H9 (cell line): ENCODE data around the gene PPP1R26. TPM values are rescaled to one million over a fixed set of nuclear protein-coding genes. Genes with fewer than 3 reads are reported as not detected.

Experiments
- DNase-seq: peaks from one replicate; pipeline ENCODE4 v3.0.0-alpha.2; 2017
- H2AFZ ChIP-seq: one replicate; pipeline ENCODE4 v1.6.1; 2013; ENCODE audit warnings: mild to moderate bottlenecking, low read length, control low read depth, moderate library complexity
- H2AK5ac ChIP-seq: 2 replicates; pipeline ENCODE4 v1.6.1; 2013; ENCODE audit warnings: low read length, control low read depth, mixed read lengths; ENCODE audit not compliant: insufficient read length
- H2BK120ac ChIP-seq: one replicate; pipeline ENCODE4 v1.6.1; 2013; ENCODE audit warnings: low read depth, mild to moderate bottlenecking, low read length, control low read depth, inconsistent platforms; ENCODE audit not compliant: poor library complexity, severe bottlenecking
- H2BK12ac ChIP-seq: 2 replicates; pipeline ENCODE4 v1.6.1; 2013; ENCODE audit warnings: low read length, control low read depth, mixed read lengths, low read depth; ENCODE audit not compliant: insufficient read length
- H2BK15ac ChIP-seq: 2 replicates; pipeline ENCODE4 v1.6.1; 2013; ENCODE audit warnings: low read depth, low read length, control low read depth
- H2BK20ac ChIP-seq: one replicate; pipeline ENCODE4 v1.6.1; 2013; ENCODE audit warnings: low read depth, mild to moderate bottlenecking, low read length, control low read depth, inconsistent platforms; ENCODE audit not compliant: poor library complexity, severe bottlenecking
- H2BK5ac ChIP-seq: 2 replicates; pipeline ENCODE4 v1.6.1; 2013; ENCODE audit warnings: low read length, control low read depth, mixed read lengths; ENCODE audit not compliant: insufficient read length
- H3K14ac ChIP-seq: 2 replicates; pipeline ENCODE4 v1.6.1; 2013; ENCODE audit warnings: low read length, control low read depth; ENCODE audit not compliant: insufficient read depth
- H3K18ac ChIP-seq: 2 replicates; pipeline ENCODE4 v1.6.1; 2013; ENCODE audit warnings: low read depth, mild to moderate bottlenecking, mixed read lengths, low read length, control low read depth; ENCODE audit not compliant: insufficient read length
- H3K23ac ChIP-seq: 2 replicates; pipeline ENCODE4 v1.6.1; 2013; ENCODE audit warnings: low read length, control low read depth, mixed read lengths, low read depth; ENCODE audit not compliant: insufficient read length
- H3K23me2 ChIP-seq: 2 replicates; pipeline ENCODE4 v1.6.1; 2013; ENCODE audit warnings: low read depth, mild to moderate bottlenecking, mixed read lengths, low read length, control low read depth; ENCODE audit not compliant: insufficient read length, poor library complexity, severe bottlenecking
- H3K27ac ChIP-seq: 2 replicates; pipeline ENCODE4 v1.5.1; 2013; ENCODE audit warnings: low read length, control low read depth, mixed read lengths, low read depth; ENCODE audit not compliant: insufficient read length
- H3K27me3 ChIP-seq: 2 replicates; pipeline ENCODE4 v1.6.1; 2013; ENCODE audit warnings: low read length, control low read depth, inconsistent platforms; ENCODE audit not compliant: insufficient read depth
- H3K4ac ChIP-seq: 2 replicates; pipeline ENCODE4 v1.6.1; 2013; ENCODE audit warnings: low read depth, mild to moderate bottlenecking, control low read depth, inconsistent platforms, low read length, moderate library complexity
- H3K4me1 ChIP-seq: 2 replicates; pipeline ENCODE4 v1.6.1; 2013; ENCODE audit warnings: low read length, control low read depth, inconsistent platforms; ENCODE audit not compliant: insufficient read depth
- H3K4me2 ChIP-seq: 2 replicates; pipeline ENCODE4 v1.6.1; 2013; ENCODE audit warnings: low read length, control low read depth, mixed read lengths; ENCODE audit not compliant: insufficient read length, insufficient read depth
- H3K56ac ChIP-seq: 2 replicates; pipeline ENCODE4 v1.6.1; 2013; ENCODE audit warnings: low read depth, mild to moderate bottlenecking, mixed read lengths, low read length, control low read depth; ENCODE audit not compliant: insufficient read length
- H3K79me1 ChIP-seq: 2 replicates; pipeline ENCODE4 v1.6.1; 2013; ENCODE audit warnings: low read depth, mild to moderate bottlenecking, moderate library complexity, low read length, control low read depth, inconsistent platforms; ENCODE audit not compliant: insufficient read depth, poor library complexity, severe bottlenecking
- H3K79me2 ChIP-seq: 2 replicates; pipeline ENCODE4 v1.6.1; 2013; ENCODE audit warnings: low read length, control low read depth, inconsistent platforms; ENCODE audit not compliant: insufficient read depth
- H3K9ac ChIP-seq: 2 replicates; pipeline ENCODE4 v1.6.1; 2013; ENCODE audit warnings: low read length, control low read depth, mixed read lengths; ENCODE audit not compliant: insufficient read length; ENCODE audit errors: extremely low read depth
- H3K9me3 ChIP-seq: one replicate; pipeline ENCODE4 v1.6.1; 2013; ENCODE audit warnings: low read depth, low read length, inconsistent platforms; ENCODE audit not compliant: control insufficient read depth
- H3T11ph ChIP-seq: one replicate; pipeline ENCODE4 v1.6.1; 2013; ENCODE audit warnings: mild to moderate bottlenecking, low read length, control low read depth, inconsistent platforms
- H4K20me1 ChIP-seq: one replicate; pipeline ENCODE4 v1.6.1; 2013; ENCODE audit not compliant: control insufficient read depth, insufficient read length, insufficient read depth
- H4K5ac ChIP-seq: 2 replicates; pipeline ENCODE4 v1.6.1; 2013; ENCODE audit warnings: low read depth, mild to moderate bottlenecking, mixed read lengths, low read length, control low read depth; ENCODE audit not compliant: insufficient read length
- H4K8ac ChIP-seq: replicated peaks from 2 replicates; pipeline ENCODE4 v1.6.1; 2013; ENCODE audit warnings: low read length, control low read depth, mixed read lengths, low read depth; ENCODE audit not compliant: insufficient read length
- H4K91ac ChIP-seq: 2 replicates; pipeline ENCODE4 v1.6.1; 2013; ENCODE audit warnings: low read depth, mild to moderate bottlenecking, moderate library complexity, mixed read lengths, low read length, control low read depth; ENCODE audit not compliant: insufficient read length
- H3K27ac Mint-ChIP-seq, 3 experiments: 2 replicates in 2 of 3; 3 replicates in 1 of 3; pipeline ENCODE4 v1.8.0; 2020 to 2021; ENCODE audit warnings: mixed read lengths in 3 of 3, mild to moderate bottlenecking in 1 of 3, moderate library complexity in 1 of 3
- H3K27me3 Mint-ChIP-seq: 2 replicates; pipeline ENCODE4 v1.8.0; 2021; ENCODE audit warnings: low read depth, mild to moderate bottlenecking, moderate library complexity, mixed read lengths
- H3K36me3 Mint-ChIP-seq, 3 experiments: 2 replicates in 2 of 3; 3 replicates in 1 of 3; pipeline ENCODE4 v1.8.0; 2020 to 2021; ENCODE audit warnings: low read depth in 3 of 3, mixed read lengths in 3 of 3; ENCODE audit not compliant: insufficient read depth in 1 of 3
- H3K4me1 Mint-ChIP-seq, 2 experiments: 2 replicates each; pipeline ENCODE4 v1.8.0; 2020; ENCODE audit warnings: mixed read lengths in 2 of 2
- H3K4me3 Mint-ChIP-seq, 2 experiments: 2 replicates in 1 of 2; 3 replicates in 1 of 2; pipeline ENCODE4 v1.8.0; 2020 to 2021; ENCODE audit warnings: mild to moderate bottlenecking in 2 of 2, mixed read lengths in 2 of 2, moderate library complexity in 1 of 2
- H3K9me3 Mint-ChIP-seq, 2 experiments: 2 replicates in 1 of 2; 3 replicates in 1 of 2; pipeline ENCODE4 v1.8.0; 2020; ENCODE audit warnings: mild to moderate bottlenecking in 2 of 2, mixed read lengths in 2 of 2, moderate library complexity in 1 of 2
- WGBS: extraction: QIAGEN DNeasy Blood & Tissue Kit; methylation state at CpG from one replicate; pipeline ENCODE4 v1.1.7; 2013; ENCODE audit warnings: missing lambda C conversion rate, low lambda C conversion rate, mixed read lengths; ENCODE audit not compliant: insufficient read length; ENCODE audit errors: extremely low coverage; 5-methylcytosine and 5-hydroxymethylcytosine counted together
- total RNA-seq: library from RNA; stranded (reverse); gene quantifications from 2 replicates; pipeline ENCODE4 v1.2.1, GENCODE V29; 2021
- TF ChIP-seq, protein P1 (sequence below): fragments of 200-600 bp; sonication (generic); conservative IDR thresholded peaks from 3 replicates; pipeline ENCODE4 v1.8.0; 2021; ENCODE audit warnings: antibody characterized with exemption, mild to moderate bottlenecking

PPP1R26 gene
- total RNA-seq, 1 experiment from 2014 or later, result 38.0 TPM

GRCh38 chr9:135439916-135440315 lies 39.7 kb upstream of the PPP1R26 start:
- H3K56ac ChIP-seq, result no peak overlapping the region
- Mint-ChIP-seq H3K4me1 (peaks cover 9 to 18% of the 10 kb centered on the region in 2 experiments), H3K27ac (no peak overlapping the region), H3K27me3 (peaks cover 6% of the 10 kb centered on the region), H3K9me3 (peaks cover 12 to 13% of the 10 kb centered on the region in 2 experiments), H3K36me3 (peaks cover 0 to 4% (median 1%) of the 10 kb centered on the region in 3 experiments; a peak in 3 of 7 replicates), H3K4me3 (no peak overlapping the region; a peak in 1 of 5 replicates)
- no peak overlapping the region for H2BK12ac ChIP-seq
- no peak overlapping the region for H2BK15ac ChIP-seq
- no peak overlapping the region for H2BK20ac ChIP-seq
- H3K79me1 ChIP-seq, result no peaks in the 10 kb centered on the region
- no peak overlapping the region for H4K91ac ChIP-seq
- no peaks in the 10 kb centered on the region for H3K23me2 ChIP-seq
- H3K18ac ChIP-seq, result no peak overlapping the region
- no peaks in the 10 kb centered on the region for H3K9me3 ChIP-seq
- no peak overlapping the region for H4K8ac ChIP-seq
- no peak for DNase-seq
- no peak overlapping the region for H3K9ac ChIP-seq
- no CpG with 5 or more reads among the region's 12 CpGs for WGBS
- TF ChIP-seq, protein P1, sequence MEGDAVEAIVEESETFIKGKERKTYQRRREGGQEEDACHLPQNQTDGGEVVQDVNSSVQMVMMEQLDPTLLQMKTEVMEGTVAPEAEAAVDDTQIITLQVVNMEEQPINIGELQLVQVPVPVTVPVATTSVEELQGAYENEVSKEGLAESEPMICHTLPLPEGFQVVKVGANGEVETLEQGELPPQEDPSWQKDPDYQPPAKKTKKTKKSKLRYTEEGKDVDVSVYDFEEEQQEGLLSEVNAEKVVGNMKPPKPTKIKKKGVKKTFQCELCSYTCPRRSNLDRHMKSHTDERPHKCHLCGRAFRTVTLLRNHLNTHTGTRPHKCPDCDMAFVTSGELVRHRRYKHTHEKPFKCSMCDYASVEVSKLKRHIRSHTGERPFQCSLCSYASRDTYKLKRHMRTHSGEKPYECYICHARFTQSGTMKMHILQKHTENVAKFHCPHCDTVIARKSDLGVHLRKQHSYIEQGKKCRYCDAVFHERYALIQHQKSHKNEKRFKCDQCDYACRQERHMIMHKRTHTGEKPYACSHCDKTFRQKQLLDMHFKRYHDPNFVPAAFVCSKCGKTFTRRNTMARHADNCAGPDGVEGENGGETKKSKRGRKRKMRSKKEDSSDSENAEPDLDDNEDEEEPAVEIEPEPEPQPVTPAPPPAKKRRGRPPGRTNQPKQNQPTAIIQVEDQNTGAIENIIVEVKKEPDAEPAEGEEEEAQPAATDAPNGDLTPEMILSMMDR, result no peak
- no peak overlapping the region for H3K23ac ChIP-seq
- H3K27me3 ChIP-seq, result no peaks in the 10 kb centered on the region
- no peaks in the 10 kb centered on the region for H4K20me1 ChIP-seq
- no peak overlapping the region for H3K27ac ChIP-seq
- H3K4me1 ChIP-seq, result no peaks in the 10 kb centered on the region
- no peak overlapping the region for H3K4me2 ChIP-seq
- H4K5ac ChIP-seq, result no peak overlapping the region
- no peak overlapping the region for H2BK5ac ChIP-seq
- H3T11ph ChIP-seq, result no peak overlapping the region
- no peak overlapping the region for H2BK120ac ChIP-seq
- no peak overlapping the region for H3K14ac ChIP-seq
- H3K4ac ChIP-seq, result no peak overlapping the region
- no peak overlapping the region for H2AK5ac ChIP-seq
- H2AFZ ChIP-seq, result no peak overlapping the region
- H3K79me2 ChIP-seq, result no peaks in the 10 kb centered on the region
